SU-DHL-6 (cell line): Measurements from ENCODE around the gene LGALS1.

Experiments used
- H2AFZ ChIP-seq: fragments of 200-600 bp; sonication (generic); 2 replicates; pipeline ENCODE4 v1.6.1; 2014; ENCODE audit warnings: low read depth, mild to moderate bottlenecking, moderate library complexity, mixed read lengths, antibody characterized with exemption, low read length; ENCODE audit not compliant: severe bottlenecking
- H3F3A ChIP-seq: fragments of 200-600 bp; shearing (Covaris generic); 2 replicates; pipeline ENCODE4 v1.6.0; 2016; ENCODE audit warnings: antibody characterized with exemption, mild to moderate bottlenecking; ENCODE audit not compliant: insufficient read depth
- H3K27ac ChIP-seq: fragments of 200-600 bp; sonication (generic); 2 replicates; pipeline ENCODE4 v1.5.1; 2016; ENCODE audit warnings: low read depth, mild to moderate bottlenecking, low read length, moderate library complexity, mixed read lengths
- H3K27me3 ChIP-seq: fragments of 200-600 bp; sonication (generic), shearing (Covaris generic); 2 replicates; pipeline ENCODE4 v1.6.0; 2014; ENCODE audit warnings: mild to moderate bottlenecking, low read length
- H3K36me3 ChIP-seq: fragments of 200-600 bp; sonication (generic); 2 replicates; pipeline ENCODE4 v1.6.1; 2014; ENCODE audit warnings: mild to moderate bottlenecking, low read length, mixed read lengths
- H3K4me2 ChIP-seq: fragments of 300-600, 200-600 bp; shearing (Covaris generic), sonication (generic); 2 replicates; pipeline ENCODE4 v1.6.0; 2014; ENCODE audit warnings: low read length, low read depth, mild to moderate bottlenecking; ENCODE audit not compliant: poor library complexity, severe bottlenecking
- H3K4me3 ChIP-seq: fragments of 200-600 bp; sonication (generic); 2 replicates; pipeline ENCODE4 v1.5.1; 2014; ENCODE audit warnings: antibody characterized with exemption, low read length, mild to moderate bottlenecking, mixed read lengths; ENCODE audit not compliant: insufficient read depth, poor library complexity, severe bottlenecking
- H3K79me2 ChIP-seq: fragments of 200-600 bp; sonication (generic); 2 replicates; pipeline ENCODE4 v1.6.1; 2014; ENCODE audit warnings: mild to moderate bottlenecking, low read length, moderate library complexity; ENCODE audit not compliant: insufficient read depth
- H3K9ac ChIP-seq: fragments of 200-600 bp; sonication (generic); 2 replicates; pipeline ENCODE4 v1.7.0; 2014; ENCODE audit warnings: mild to moderate bottlenecking, low read length
- H3K9me2 ChIP-seq: fragments of 200-600 bp; sonication (generic); replicated peaks from 2 replicates; pipeline ENCODE4 v1.6.1; 2014; ENCODE audit warnings: low read length; ENCODE audit not compliant: insufficient read depth
- H3K9me3 ChIP-seq: fragments of 200-600 bp; sonication (generic); 2 replicates; pipeline ENCODE4 v1.6.1; 2014; ENCODE audit warnings: low read length, mixed read lengths; ENCODE audit not compliant: insufficient read depth
- H4K20me1 ChIP-seq: fragments of 200-600 bp; sonication (generic); 2 replicates; pipeline ENCODE4 v1.6.1; 2014; ENCODE audit warnings: low read depth, mild to moderate bottlenecking, antibody characterized with exemption, low read length, moderate library complexity, mixed read lengths
- CTCF ChIP-seq: fragments of 200-600 bp; sonication (generic); IDR thresholded peaks from one replicate; pipeline ENCODE4 v1.5.1; 2017; ENCODE audit warnings: antibody characterized with exemption, mild to moderate bottlenecking, low read length, moderate library complexity; ENCODE audit not compliant: insufficient read depth, poor library complexity, severe bottlenecking
- EZH2phosphoT487 ChIP-seq: fragments of 200-600 bp; sonication (generic), shearing (Covaris generic); conservative IDR thresholded peaks from 2 replicates; pipeline ENCODE4 v1.6.1; 2018; ENCODE audit warnings: mild to moderate bottlenecking, antibody characterized with exemption, low read length, moderate library complexity, mixed read lengths

The LGALS1 gene

GRCh38 chr22:37703906-37704305 is 28.5 kb downstream of the LGALS1 start:
- no peaks in the 10 kb centered on the region for H3K79me2 ChIP-seq
- H3F3A ChIP-seq: no peaks in the 10 kb centered on the region
- H3K9me3 ChIP-seq: no peaks in the 10 kb centered on the region
- H3K9ac ChIP-seq: no peak overlapping the region
- H2AFZ ChIP-seq: no peak overlapping the region
- no peak for TF ChIP-seq EZH2phosphoT487
- TF ChIP-seq CTCF: no peak
- no peak overlapping the region for H3K27ac ChIP-seq
- no peaks in the 10 kb centered on the region for H3K27me3 ChIP-seq
- no peaks in the 10 kb centered on the region for H3K36me3 ChIP-seq
- H3K9me2 ChIP-seq: no peaks in the 10 kb centered on the region
- no peak overlapping the region for H3K4me2 ChIP-seq
- no peaks in the 10 kb centered on the region for H4K20me1 ChIP-seq
- no peak overlapping the region for H3K4me3 ChIP-seq

- H3K79me2 ChIP-seq: no peaks in the 10 kb centered on the region
- H3K27ac ChIP-seq: no peak overlapping the region
- H3K4me2 ChIP-seq: no peak overlapping the region
- no peaks in the 10 kb centered on the region for H3K9me2 ChIP-seq
- no peak overlapping the region for H3K4me3 ChIP-seq
- no peaks in the 10 kb centered on the region for H3K36me3 ChIP-seq
- no peak overlapping the region for H3K9ac ChIP-seq
- H3F3A ChIP-seq: no peaks in the 10 kb centered on the region
- no peak for TF ChIP-seq CTCF
- TF ChIP-seq EZH2phosphoT487: no peak
- H2AFZ ChIP-seq: no peak overlapping the region
- no peaks in the 10 kb centered on the region for H4K20me1 ChIP-seq
- H3K27me3 ChIP-seq: no peaks in the 10 kb centered on the region
- no peaks in the 10 kb centered on the region for H3K9me3 ChIP-seq
These were observed 29.2 kb downstream of the LGALS1 start for GRCh38 chr22:37704645-37705044.

- TF ChIP-seq CTCF (no peak), EZH2phosphoT487 (no peak)
- Histone ChIP-seq H3K9me3 (no peaks in the 10 kb centered on the region), H3K79me2 (no peaks in the 10 kb centered on the region), H3K36me3 (no peaks in the 10 kb centered on the region), H3F3A (no peaks in the 10 kb centered on the region), H3K4me2 (no peak overlapping the region), H3K27me3 (no peaks in the 10 kb centered on the region), H3K4me3 (no peak overlapping the region), H3K9ac (no peak overlapping the region), H4K20me1 (no peaks in the 10 kb centered on the region), H3K9me2 (no peaks in the 10 kb centered on the region), H3K27ac (no peak overlapping the region), H2AFZ (no peak overlapping the region)
These were observed 29.8 kb downstream of the LGALS1 start for GRCh38 chr22:37705205-37705604.
